ENCODE results near the gene RFT1. TPM values are rescaled to one million over a fixed set of nuclear protein-coding genes. Genes with fewer than 3 reads are reported as not detected.
A peak's percentile ranks its signal among the peaks of the same experiment; 100 is the strongest.

Gene RFT1
- total and polyA plus RNA-seq, 2 donors: 8.0 to 15.6 TPM

DNA sequence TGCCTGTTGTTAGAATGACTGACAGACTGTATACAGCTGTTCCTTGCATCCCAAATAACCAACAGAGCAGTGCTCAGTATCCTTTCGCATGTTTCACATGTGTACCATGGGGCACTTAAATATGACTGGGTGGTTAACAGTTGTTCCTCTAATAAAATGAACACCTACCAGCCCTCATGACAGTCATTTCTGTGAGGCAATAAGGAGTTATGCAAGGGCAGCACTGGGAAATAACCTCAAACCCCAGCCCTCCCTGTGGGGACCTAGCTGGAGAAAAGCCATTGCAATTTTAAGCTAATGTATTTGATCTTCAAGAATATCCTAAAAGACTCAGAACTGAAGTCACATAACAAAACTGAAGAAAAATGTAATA, 7.3 kb downstream of the RFT1 start:
- no peak overlapping the region for H3K4me3 ChIP-seq (ENCODE audit: low read length in 2 of 2)
- no peak for DNase-seq (ENCODE audit: low read depth in 6 of 9, low spot score in 9 of 9)
- H3K27me3 ChIP-seq (ENCODE audit: control insufficient read depth in 2 of 2, insufficient read depth in 1 of 2, low read length in 1 of 2): no peaks in the 10 kb centered on the region
- no peaks in the 10 kb centered on the region for H3K9me3 ChIP-seq (ENCODE audit: control insufficient read depth in 2 of 2, insufficient read depth in 1 of 2, low read length in 1 of 2)
- H3K36me3 ChIP-seq (ENCODE audit: control insufficient read depth in 2 of 2, insufficient read depth in 2 of 2, low read length in 1 of 2): peaks cover 56 to 82% of the 10 kb centered on the region in 2 donors
- 94% methylated on average over 1 of the region's 1 CpG for WGBS
- no peak overlapping the region for H3K27ac ChIP-seq (ENCODE audit: low read depth in 1 of 2, low read length in 1 of 2)
- H3K4me1 ChIP-seq (ENCODE audit: control insufficient read depth in 2 of 2, insufficient read depth in 2 of 2, low read length in 2 of 2): no peaks in the 10 kb centered on the region

DNA sequence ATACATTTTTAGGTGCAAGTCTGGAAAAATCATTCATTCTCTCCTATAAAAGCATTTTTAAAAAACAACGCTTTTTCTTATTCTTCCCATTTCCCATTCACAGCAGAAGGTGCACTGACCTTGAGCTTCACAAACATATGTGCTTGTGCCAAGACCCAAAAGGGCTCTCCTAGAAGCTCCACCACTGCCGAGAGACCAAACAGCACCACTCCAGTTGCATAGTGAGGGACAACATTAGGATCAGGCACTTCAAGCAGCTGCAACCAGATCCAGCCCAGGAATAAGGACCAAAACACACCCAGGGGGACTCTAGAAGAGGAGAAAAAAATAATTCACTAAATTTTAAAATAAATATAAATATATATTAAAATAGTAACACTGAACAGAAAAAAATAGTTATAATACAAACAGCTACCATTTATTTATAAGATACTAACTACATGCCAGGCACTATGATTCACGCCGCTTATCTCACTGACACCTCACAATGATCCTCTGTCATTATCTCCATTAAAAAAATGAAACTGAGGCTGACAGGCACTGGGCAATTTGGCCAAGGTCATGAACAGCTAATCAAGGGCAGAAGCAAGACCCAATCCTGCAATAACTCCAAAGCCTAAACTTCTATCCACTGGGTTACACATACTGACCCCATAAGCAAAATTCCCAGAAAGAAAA, 7.8 kb downstream of the RFT1 start:
- H3K9me3 ChIP-seq (ENCODE audit: control insufficient read depth in 2 of 2, insufficient read depth in 1 of 2, low read length in 1 of 2): no peaks in the 10 kb centered on the region
- H3K27ac ChIP-seq (ENCODE audit: low read depth in 1 of 2, low read length in 1 of 2): no peak overlapping the region
- H3K4me1 ChIP-seq (ENCODE audit: control insufficient read depth in 2 of 2, insufficient read depth in 2 of 2, low read length in 2 of 2): no peaks in the 10 kb centered on the region
- H3K4me3 ChIP-seq (ENCODE audit: low read length in 2 of 2): no peak overlapping the region
- 99% methylated on average over 4 of the region's 4 CpGs for WGBS
- peaks cover 59 to 87% of the 10 kb centered on the region in 2 donors for H3K36me3 ChIP-seq (ENCODE audit: control insufficient read depth in 2 of 2, insufficient read depth in 2 of 2, low read length in 1 of 2)
- no peak for DNase-seq (ENCODE audit: low read depth in 6 of 9, low spot score in 9 of 9)
- H3K27me3 ChIP-seq (ENCODE audit: control insufficient read depth in 2 of 2, insufficient read depth in 1 of 2, low read length in 1 of 2): no peaks in the 10 kb centered on the region

DNA sequence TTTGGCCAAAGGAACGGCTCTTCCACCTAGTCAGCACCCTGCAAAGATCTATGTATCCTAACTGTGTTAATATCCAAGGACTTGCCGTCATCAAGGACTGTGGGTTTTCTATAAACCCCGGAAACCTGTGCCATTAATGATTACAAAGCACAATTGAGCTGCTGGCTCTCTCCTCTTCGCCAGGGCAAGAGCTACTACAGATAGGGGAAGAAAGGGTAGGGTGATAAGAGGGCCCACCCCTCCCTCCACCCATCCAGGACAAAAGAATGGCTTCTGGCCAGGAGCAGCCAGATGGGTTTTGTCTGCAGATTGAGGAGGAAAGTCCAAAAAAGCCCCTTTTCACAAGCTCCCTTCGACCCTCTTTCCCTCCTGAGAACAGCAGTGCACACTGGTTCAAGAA, 9.9 kb downstream of the RFT1 start:
- no peak for DNase-seq (ENCODE audit: low read depth in 6 of 9, low spot score in 9 of 9)
- no peak overlapping the region for H3K4me3 ChIP-seq (ENCODE audit: low read length in 2 of 2)
- H3K9me3 ChIP-seq (ENCODE audit: control insufficient read depth in 2 of 2, insufficient read depth in 1 of 2, low read length in 1 of 2): no peaks in the 10 kb centered on the region
- no peaks in the 10 kb centered on the region for H3K4me1 ChIP-seq (ENCODE audit: control insufficient read depth in 2 of 2, insufficient read depth in 2 of 2, low read length in 2 of 2)
- no peak overlapping the region for H3K27ac ChIP-seq (ENCODE audit: low read depth in 1 of 2, low read length in 1 of 2)
- WGBS: 99% methylated on average over 5 of the region's 5 CpGs
- H3K36me3 ChIP-seq (ENCODE audit: control insufficient read depth in 2 of 2, insufficient read depth in 2 of 2, low read length in 1 of 2): peaks cover 60 to 88% of the 10 kb centered on the region in 2 donors
- no peaks in the 10 kb centered on the region for H3K27me3 ChIP-seq (ENCODE audit: control insufficient read depth in 2 of 2, insufficient read depth in 1 of 2, low read length in 1 of 2)

DNA sequence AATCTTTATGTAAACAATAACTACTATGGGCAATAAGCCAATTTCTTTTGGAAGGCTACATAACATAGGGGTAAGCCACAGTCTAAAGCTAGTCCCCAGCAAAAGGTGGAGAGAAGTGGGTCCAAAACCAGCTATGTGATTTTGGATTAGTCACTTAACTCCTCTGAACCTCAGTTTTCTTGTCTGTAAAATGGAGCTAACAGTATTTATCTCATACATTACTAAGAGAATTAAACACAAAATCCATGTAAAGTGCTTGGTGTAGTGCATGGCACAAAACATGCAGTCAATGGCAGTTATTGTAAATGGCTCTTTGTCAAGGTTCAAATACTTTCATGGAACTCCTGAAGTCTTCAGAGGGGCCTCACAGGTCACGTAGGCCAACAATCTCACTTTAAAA, 13.3 kb downstream of the RFT1 start:
- H3K4me1 ChIP-seq (ENCODE audit: control insufficient read depth in 2 of 2, insufficient read depth in 2 of 2, low read length in 2 of 2): peaks cover 0 to 6% of the 10 kb centered on the region in 2 donors
- H3K36me3 ChIP-seq (ENCODE audit: control insufficient read depth in 2 of 2, insufficient read depth in 2 of 2, low read length in 1 of 2): peaks cover 39 to 84% of the 10 kb centered on the region in 2 donors
- no peaks in the 10 kb centered on the region for H3K27me3 ChIP-seq (ENCODE audit: control insufficient read depth in 2 of 2, insufficient read depth in 1 of 2, low read length in 1 of 2)
- WGBS: 95% methylated on average over 1 of the region's 1 CpG
- no peak overlapping the region for H3K27ac ChIP-seq (ENCODE audit: low read depth in 1 of 2, low read length in 1 of 2)
- DNase-seq (ENCODE audit: low read depth in 6 of 9, low spot score in 9 of 9): no peak
- no peak overlapping the region for H3K4me3 ChIP-seq (ENCODE audit: low read length in 2 of 2)
- no peaks in the 10 kb centered on the region for H3K9me3 ChIP-seq (ENCODE audit: control insufficient read depth in 2 of 2, insufficient read depth in 1 of 2, low read length in 1 of 2)

DNA sequence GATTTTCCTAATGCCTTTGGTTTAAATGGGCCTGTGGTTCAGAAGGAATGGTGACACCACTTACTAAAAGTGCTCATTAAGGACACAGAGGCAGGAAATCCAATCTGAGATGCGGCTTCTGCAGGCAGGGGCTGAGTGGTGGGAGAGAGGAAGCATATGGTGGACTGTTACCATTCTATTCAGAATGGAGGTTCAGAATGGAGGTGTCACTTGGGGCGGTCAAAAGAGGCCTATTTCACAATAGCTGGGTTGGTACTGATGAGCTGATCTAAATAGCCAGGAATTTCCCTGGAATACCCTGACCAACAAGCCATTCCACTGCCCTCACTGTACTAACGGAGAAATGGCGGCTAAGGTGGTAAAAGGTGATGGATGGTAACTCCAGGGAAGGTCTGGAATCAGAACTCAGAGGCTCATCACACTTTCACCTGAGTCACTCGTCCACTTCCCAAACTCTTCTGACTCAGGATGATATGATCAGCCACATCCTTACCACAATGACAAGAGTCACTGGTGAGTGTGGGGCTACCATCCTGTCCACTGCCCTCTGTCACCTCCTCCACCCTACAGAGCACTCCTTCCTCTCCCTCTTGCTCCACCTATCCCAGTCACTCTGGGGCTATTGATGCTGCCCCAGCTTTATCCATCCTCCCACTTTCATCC, 15.7 kb downstream of the RFT1 start:
- 96% methylated on average over 5 of the region's 5 CpGs for WGBS
- H3K36me3 ChIP-seq (ENCODE audit: control insufficient read depth in 2 of 2, insufficient read depth in 2 of 2, low read length in 1 of 2): peaks cover 33 to 70% of the 10 kb centered on the region in 2 donors
- no peak for DNase-seq (ENCODE audit: low read depth in 6 of 9, low spot score in 9 of 9)
- H3K4me3 ChIP-seq (ENCODE audit: low read length in 2 of 2): no peak overlapping the region
- H3K9me3 ChIP-seq (ENCODE audit: control insufficient read depth in 2 of 2, insufficient read depth in 1 of 2, low read length in 1 of 2): no peaks in the 10 kb centered on the region
- H3K4me1 ChIP-seq (ENCODE audit: control insufficient read depth in 2 of 2, insufficient read depth in 2 of 2, low read length in 2 of 2): peaks cover 0 to 15% of the 10 kb centered on the region in 2 donors
- no peaks in the 10 kb centered on the region for H3K27me3 ChIP-seq (ENCODE audit: control insufficient read depth in 2 of 2, insufficient read depth in 1 of 2, low read length in 1 of 2)
- no peak overlapping the region for H3K27ac ChIP-seq (ENCODE audit: low read depth in 1 of 2, low read length in 1 of 2)

DNA sequence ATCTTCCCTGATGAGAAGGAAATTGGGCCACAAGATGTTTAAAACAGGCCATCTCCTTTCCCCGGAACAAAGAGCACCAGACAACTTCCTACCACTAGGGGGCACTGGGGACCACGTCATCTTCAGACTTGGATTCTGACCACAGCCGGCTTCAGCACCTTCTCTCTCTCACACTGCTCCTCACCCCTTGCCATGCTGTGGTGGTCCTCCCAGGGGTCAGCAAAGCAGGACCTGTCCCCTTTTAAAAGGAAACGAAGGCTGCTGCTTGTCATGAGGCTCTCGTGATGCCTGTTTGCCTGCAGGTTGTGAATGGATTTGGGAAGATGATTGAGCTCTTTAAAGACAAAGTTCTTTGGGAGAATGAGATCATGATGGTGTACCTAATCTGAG, 16.2 kb downstream of the RFT1 start:
- Histone ChIP-seq H3K4me3 (ENCODE audit: low read length in 2 of 2) (no peak overlapping the region), H3K27me3 (ENCODE audit: control insufficient read depth in 2 of 2, insufficient read depth in 1 of 2, low read length in 1 of 2) (no peaks in the 10 kb centered on the region), H3K27ac (ENCODE audit: low read depth in 1 of 2, low read length in 1 of 2) (no peak overlapping the region), H3K9me3 (ENCODE audit: control insufficient read depth in 2 of 2, insufficient read depth in 1 of 2, low read length in 1 of 2) (no peaks in the 10 kb centered on the region), H3K4me1 (ENCODE audit: control insufficient read depth in 2 of 2, insufficient read depth in 2 of 2, low read length in 2 of 2) (peaks cover 0 to 21% of the 10 kb centered on the region in 2 donors), H3K36me3 (ENCODE audit: control insufficient read depth in 2 of 2, insufficient read depth in 2 of 2, low read length in 1 of 2) (peaks cover 31 to 64% of the 10 kb centered on the region in 2 donors)
- 29% methylated on average over 5 of the region's 5 CpGs for WGBS
- peak; percentile 55 to 89 (median 79) for DNase-seq (ENCODE audit: low read depth in 6 of 9, low spot score in 9 of 9)

DNA sequence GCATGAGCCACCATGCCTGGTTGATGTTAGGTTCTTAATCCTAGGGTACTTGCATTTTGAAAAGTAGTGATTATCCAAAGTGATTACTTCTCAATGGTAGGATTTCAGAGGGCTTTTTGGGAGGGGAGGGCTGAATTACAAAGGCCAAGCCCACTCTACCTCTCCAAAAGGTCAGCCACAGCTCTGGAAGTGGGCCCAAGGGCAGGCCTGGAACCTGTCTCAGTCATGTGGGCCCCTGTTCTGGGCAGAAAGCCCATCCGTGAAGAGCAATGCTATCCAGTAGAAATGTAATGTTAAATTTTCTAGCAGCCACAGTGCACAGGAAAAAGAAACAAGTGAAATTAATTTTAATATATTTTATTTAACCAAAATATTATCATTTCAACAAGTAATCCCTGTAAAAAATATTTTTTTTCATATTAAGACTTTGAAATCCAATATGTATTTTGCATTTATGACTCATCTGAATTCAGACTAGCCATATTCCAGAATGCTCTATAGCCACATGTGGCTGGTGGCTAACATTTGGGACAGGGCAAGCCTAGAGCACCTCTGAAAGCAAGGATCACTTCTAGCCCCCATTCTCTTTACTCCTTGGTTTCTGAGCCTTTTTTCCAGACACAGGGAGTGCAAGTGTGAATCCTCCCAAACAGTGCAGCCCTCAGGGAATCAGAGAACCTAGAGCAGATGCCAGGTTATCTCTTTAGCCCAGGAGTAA, 16.8 kb downstream of the RFT1 start:
- DNase-seq (ENCODE audit: low read depth in 6 of 9, low spot score in 9 of 9): no peak
- H3K27ac ChIP-seq (ENCODE audit: low read depth in 1 of 2, low read length in 1 of 2): no peak overlapping the region
- H3K27me3 ChIP-seq (ENCODE audit: control insufficient read depth in 2 of 2, insufficient read depth in 1 of 2, low read length in 1 of 2): no peaks in the 10 kb centered on the region
- WGBS: 93% methylated on average over 1 of the region's 1 CpG
- H3K9me3 ChIP-seq (ENCODE audit: control insufficient read depth in 2 of 2, insufficient read depth in 1 of 2, low read length in 1 of 2): no peaks in the 10 kb centered on the region
- no peak overlapping the region for H3K4me3 ChIP-seq (ENCODE audit: low read length in 2 of 2)
- H3K4me1 ChIP-seq (ENCODE audit: control insufficient read depth in 2 of 2, insufficient read depth in 2 of 2, low read length in 2 of 2): peaks cover 0 to 26% of the 10 kb centered on the region in 2 donors
- peaks cover 29 to 63% of the 10 kb centered on the region in 2 donors for H3K36me3 ChIP-seq (ENCODE audit: control insufficient read depth in 2 of 2, insufficient read depth in 2 of 2, low read length in 1 of 2)

DNA sequence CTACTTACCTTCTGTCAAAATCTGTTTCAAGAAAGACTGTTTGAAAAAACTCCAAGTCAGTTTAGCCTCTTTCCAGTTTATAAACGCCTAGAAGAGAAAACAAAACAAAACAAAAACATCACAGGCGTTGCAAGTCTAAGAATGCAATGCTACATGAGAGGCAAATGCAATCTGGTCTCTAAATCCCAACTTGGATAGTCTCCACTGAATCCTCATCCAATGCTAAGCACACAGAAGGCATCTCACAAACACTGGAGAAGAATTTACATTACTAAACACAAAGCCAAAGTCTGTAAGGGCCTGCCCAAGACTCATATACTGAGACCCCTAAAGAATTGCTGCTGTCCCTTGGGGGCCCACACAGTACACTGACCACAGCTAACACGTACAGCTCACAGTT, 18.4 kb downstream of the RFT1 start:
- no peak for DNase-seq (ENCODE audit: low read depth in 6 of 9, low spot score in 9 of 9)
- Histone ChIP-seq H3K4me1 (ENCODE audit: control insufficient read depth in 2 of 2, insufficient read depth in 2 of 2, low read length in 2 of 2) (peaks cover 0 to 37% of the 10 kb centered on the region in 2 donors), H3K27me3 (ENCODE audit: control insufficient read depth in 2 of 2, insufficient read depth in 1 of 2, low read length in 1 of 2) (no peaks in the 10 kb centered on the region), H3K4me3 (ENCODE audit: low read length in 2 of 2) (no peak overlapping the region), H3K9me3 (ENCODE audit: control insufficient read depth in 2 of 2, insufficient read depth in 1 of 2, low read length in 1 of 2) (no peaks in the 10 kb centered on the region), H3K27ac (ENCODE audit: low read depth in 1 of 2, low read length in 1 of 2) (no peak overlapping the region), H3K36me3 (ENCODE audit: control insufficient read depth in 2 of 2, insufficient read depth in 2 of 2, low read length in 1 of 2) (peaks cover 18 to 49% of the 10 kb centered on the region in 2 donors)
- 96% methylated on average over 3 of the region's 3 CpGs for WGBS
